Peyer's patch (tissue), 4 donors: ENCODE results near the gene TRIO. TPM values are rescaled to one million over a fixed set of nuclear protein-coding genes. Genes with fewer than 3 reads are reported as not detected.

Source experiments
- DNase-seq, 3 donors: peaks; one replicate each; pipeline ENCODE4 v3.0.0-alpha.2; 2017 to 2019
- H3K27ac ChIP-seq, 4 donors: fragments of 200-600 bp; sonication (generic); one replicate each; pipeline ENCODE4 v1.5.1; 2016 to 2019
- H3K27me3 ChIP-seq, 2 donors: fragments of 200-600 bp; sonication (generic); one replicate each; pipeline ENCODE4 v1.5.1; 2019
- H3K36me3 ChIP-seq, 3 donors: fragments of 200-600 bp; sonication (generic); one replicate each; pipeline ENCODE4 v1.5.1; 2016 to 2019
- H3K4me1 ChIP-seq, 4 donors: fragments of 200-600 bp; sonication (generic); one replicate each; pipeline ENCODE4 v1.5.1; 2016 to 2019
- H3K4me3 ChIP-seq, 4 donors: fragments of 200-600 bp; sonication (generic); 1 replicate in 3 of 4; 2 replicates in 1 of 4; pipeline ENCODE4 v1.5.1; 2016 to 2019; ENCODE audit warnings: mild to moderate bottlenecking in 1 of 4
- H3K9me3 ChIP-seq, 4 donors: fragments of 200-600 bp; sonication (generic); one replicate each; pipeline ENCODE4 v1.5.1; 2016 to 2019; ENCODE audit warnings: mild to moderate bottlenecking in 1 of 4
- POLR2A ChIP-seq, 2 donors: fragments of 450-650 bp; IDR thresholded peaks; one replicate each; pipeline ENCODE4 v1.5.1; 2017; ENCODE audit warnings: antibody characterized with exemption in 2 of 2, mild to moderate bottlenecking in 2 of 2, moderate library complexity in 2 of 2
- total RNA-seq, 4 donors: library from RNA; depleted of rRNA; stranded (reverse); fragments of >200 nt; gene quantifications; one replicate each; pipeline ENCODE4 v1.1.0, GENCODE V29; 2016
- TF ChIP-seq, protein P1 (sequence below), 6 experiments: fragments of 450-650 bp in 4 of 6; fragments of 200-600 bp in 2 of 6; sonication (generic) in 1 of 6; IDR thresholded peaks; one replicate each; pipeline ENCODE4 v1.5.1; 2017 to 2019; ENCODE audit warnings: antibody characterized with exemption in 6 of 6, mild to moderate bottlenecking in 3 of 6, moderate library complexity in 1 of 6

TRIO gene
- total RNA-seq, 4 donors from 2014 or later, result 171 to 456 (median 340) TPM

- TF ChIP-seq POLR2A (IDR thresholded peaks at IDR 0.05), result no peak
- TF ChIP-seq, protein P1, sequence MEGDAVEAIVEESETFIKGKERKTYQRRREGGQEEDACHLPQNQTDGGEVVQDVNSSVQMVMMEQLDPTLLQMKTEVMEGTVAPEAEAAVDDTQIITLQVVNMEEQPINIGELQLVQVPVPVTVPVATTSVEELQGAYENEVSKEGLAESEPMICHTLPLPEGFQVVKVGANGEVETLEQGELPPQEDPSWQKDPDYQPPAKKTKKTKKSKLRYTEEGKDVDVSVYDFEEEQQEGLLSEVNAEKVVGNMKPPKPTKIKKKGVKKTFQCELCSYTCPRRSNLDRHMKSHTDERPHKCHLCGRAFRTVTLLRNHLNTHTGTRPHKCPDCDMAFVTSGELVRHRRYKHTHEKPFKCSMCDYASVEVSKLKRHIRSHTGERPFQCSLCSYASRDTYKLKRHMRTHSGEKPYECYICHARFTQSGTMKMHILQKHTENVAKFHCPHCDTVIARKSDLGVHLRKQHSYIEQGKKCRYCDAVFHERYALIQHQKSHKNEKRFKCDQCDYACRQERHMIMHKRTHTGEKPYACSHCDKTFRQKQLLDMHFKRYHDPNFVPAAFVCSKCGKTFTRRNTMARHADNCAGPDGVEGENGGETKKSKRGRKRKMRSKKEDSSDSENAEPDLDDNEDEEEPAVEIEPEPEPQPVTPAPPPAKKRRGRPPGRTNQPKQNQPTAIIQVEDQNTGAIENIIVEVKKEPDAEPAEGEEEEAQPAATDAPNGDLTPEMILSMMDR (IDR thresholded peaks at IDR 0.05), result no peak
- DNase-seq, result no peak
- Histone ChIP-seq H3K27me3 (no peaks in the 10 kb centered on the region), H3K9me3 (no peaks in the 10 kb centered on the region), H3K36me3 (peaks cover 0 to 83% (median 0%) of the 10 kb centered on the region in 3 donors), H3K4me1 (peaks cover 0 to 11% (median 0%) of the 10 kb centered on the region in 4 donors), H3K27ac (no peak overlapping the region), H3K4me3 (no peak overlapping the region)
These were observed 348.1 kb downstream of the TRIO start for GRCh38 chr5:14491015-14491915.

DNA sequence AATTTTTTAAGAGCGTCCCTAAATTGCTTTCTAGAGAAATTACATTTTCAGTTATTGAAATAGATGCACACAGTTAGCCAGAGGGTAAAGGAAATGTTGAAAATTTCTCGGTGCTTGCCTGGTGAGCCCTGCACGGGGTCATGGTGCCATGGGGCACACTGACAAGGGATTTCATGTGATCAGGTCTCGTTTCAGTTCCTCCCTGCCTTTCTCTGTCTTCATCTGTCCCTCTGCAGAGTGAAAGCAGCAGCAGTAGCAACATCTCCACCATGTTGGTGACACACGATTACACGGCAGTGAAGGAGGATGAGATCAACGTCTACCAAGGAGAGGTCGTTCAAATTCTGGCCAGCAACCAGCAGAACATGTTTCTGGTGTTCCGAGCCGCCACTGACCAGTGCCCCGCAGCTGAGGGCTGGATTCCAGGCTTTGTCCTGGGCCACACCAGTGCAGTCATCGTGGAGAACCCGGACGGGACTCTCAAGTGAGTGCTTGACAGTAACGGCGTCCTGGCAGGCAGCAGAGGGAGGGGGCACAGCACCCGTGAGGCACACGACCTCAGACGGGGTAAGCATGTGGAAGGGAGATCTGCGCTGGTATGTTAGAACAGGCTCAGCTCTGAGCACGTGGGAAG, 349.3 kb downstream of the TRIO start:
- Histone ChIP-seq H3K27me3 (no peaks in the 10 kb centered on the region), H3K4me3 (no peak overlapping the region), H3K4me1 (peaks cover 0 to 11% (median 0%) of the 10 kb centered on the region in 4 donors), H3K36me3 (peaks cover 0 to 83% (median 0%) of the 10 kb centered on the region in 3 donors), H3K27ac (no peak overlapping the region), H3K9me3 (no peaks in the 10 kb centered on the region)
- DNase-seq, result no peak
- no peak for TF ChIP-seq POLR2A (IDR thresholded peaks at IDR 0.05)
- TF ChIP-seq, protein P1 (IDR thresholded peaks at IDR 0.05), result no peak

DNA sequence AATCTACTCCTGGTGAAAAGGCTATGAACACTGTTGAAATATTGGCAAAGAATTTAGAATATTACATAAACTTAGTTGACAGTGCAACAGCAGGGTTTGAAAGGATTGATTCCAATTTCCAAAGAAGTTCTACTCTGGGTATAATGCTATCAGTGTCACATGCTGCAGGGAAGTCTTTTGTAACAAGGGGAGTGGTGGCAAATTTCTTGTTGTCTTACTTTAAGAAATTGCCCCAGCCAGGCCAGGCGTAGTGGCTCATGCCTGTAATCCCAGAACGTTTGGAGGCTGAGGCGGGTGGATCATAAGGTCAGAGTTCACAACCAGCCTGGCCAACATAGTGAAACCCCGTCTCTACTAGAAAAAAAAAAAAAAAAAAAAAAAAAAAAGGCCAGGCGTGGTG, 352.2 kb downstream of the TRIO start:
- TF ChIP-seq, protein P1 (IDR thresholded peaks at IDR 0.05), result no peak
- no peak for TF ChIP-seq POLR2A (IDR thresholded peaks at IDR 0.05)

DNA sequence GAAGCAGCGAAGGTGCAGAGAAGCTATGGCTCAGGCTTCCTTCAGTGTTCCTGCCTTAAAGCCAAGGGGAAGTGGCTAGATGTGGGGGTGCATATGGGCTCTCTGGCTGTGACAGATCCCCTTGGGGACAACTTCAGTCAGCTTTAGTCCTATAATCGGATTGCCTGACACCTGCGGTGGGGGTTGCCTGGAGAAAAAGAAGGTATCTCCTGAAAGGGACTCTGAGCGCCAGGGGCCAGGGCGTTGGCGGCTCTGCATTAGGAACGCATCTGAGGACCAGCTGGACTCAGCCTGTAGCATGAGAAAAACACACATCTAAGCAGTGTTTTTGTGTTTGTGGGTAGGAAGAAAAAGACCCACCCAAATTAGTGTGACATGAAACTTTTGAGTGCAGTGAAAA, 354.2 kb downstream of the TRIO start:
- DNase-seq, result no peak
- Histone ChIP-seq H3K27me3 (no peaks in the 10 kb centered on the region), H3K27ac (no peak overlapping the region), H3K9me3 (no peaks in the 10 kb centered on the region), H3K36me3 (peaks cover 0 to 88% (median 0%) of the 10 kb centered on the region in 3 donors), H3K4me3 (no peak overlapping the region), H3K4me1 (no peaks in the 10 kb centered on the region)
- TF ChIP-seq, protein P1 (IDR thresholded peaks at IDR 0.05), result no peak
- no peak for TF ChIP-seq POLR2A (IDR thresholded peaks at IDR 0.05)

More for the DNA sequence above, 352.2 kb downstream of the TRIO start:
- no peaks in the 10 kb centered on the region for H3K27me3 ChIP-seq
- H3K4me3 ChIP-seq, result no peak overlapping the region
- H3K27ac ChIP-seq, result no peak overlapping the region
- peaks cover 0 to 4% (median 0%) of the 10 kb centered on the region in 4 donors for H3K4me1 ChIP-seq
- no peak for DNase-seq
- no peaks in the 10 kb centered on the region for H3K9me3 ChIP-seq
- H3K36me3 ChIP-seq, result peaks cover 0 to 88% (median 0%) of the 10 kb centered on the region in 3 donors

GRCh38 chr5:14501353-14502293, 358.5 kb downstream of the TRIO start:
- Histone ChIP-seq H3K4me1 (no peaks in the 10 kb centered on the region), H3K4me3 (no peak overlapping the region), H3K27me3 (no peaks in the 10 kb centered on the region), H3K27ac (no peak overlapping the region), H3K9me3 (no peaks in the 10 kb centered on the region), H3K36me3 (peaks cover 0 to 95% (median 0%) of the 10 kb centered on the region in 3 donors)
- TF ChIP-seq POLR2A (IDR thresholded peaks at IDR 0.05), result no peak
- TF ChIP-seq, protein P1 (IDR thresholded peaks at IDR 0.05), result no peak
- peak in 1 of 3 donors; percentile 47 for DNase-seq
